Fibroblast of lung (primary cell): Measurements from ENCODE around the gene GGT7.

Experiments used
- CTCF ChIP-seq, 2 donors: IDR thresholded peaks in 1 of 2; conservative IDR thresholded peaks in 1 of 2; 1 replicate in 1 of 2; 2 replicates in 1 of 2; pipeline ENCODE4 v1.5.1; 2011 to 2012; ENCODE audit warnings: low read length in 2 of 2, control low read depth in 1 of 2, inconsistent platforms in 1 of 2, low read depth in 1 of 2, mild to moderate bottlenecking in 1 of 2
- EZH2 ChIP-seq: IDR thresholded peaks from 2 replicates; pipeline ENCODE4 v1.5.1; 2012; ENCODE audit warnings: low read length, control low read depth, mild to moderate bottlenecking; ENCODE audit errors: missing control alignments

GRCh38 chr20:34896086-34896621 is 23.5 kb upstream of the GGT7 start:
- no peak for TF ChIP-seq EZH2
- no peak for TF ChIP-seq CTCF (conservative IDR thresholded peaks at IDR 0.05 in 1 of 2, IDR thresholded peaks at IDR 0.05 in 1 of 2; ENCODE audit: low read depth in 1 of 2, low read length in 2 of 2)
